ENCODE results near the gene ANO9.

Gene ANO9, protein sequence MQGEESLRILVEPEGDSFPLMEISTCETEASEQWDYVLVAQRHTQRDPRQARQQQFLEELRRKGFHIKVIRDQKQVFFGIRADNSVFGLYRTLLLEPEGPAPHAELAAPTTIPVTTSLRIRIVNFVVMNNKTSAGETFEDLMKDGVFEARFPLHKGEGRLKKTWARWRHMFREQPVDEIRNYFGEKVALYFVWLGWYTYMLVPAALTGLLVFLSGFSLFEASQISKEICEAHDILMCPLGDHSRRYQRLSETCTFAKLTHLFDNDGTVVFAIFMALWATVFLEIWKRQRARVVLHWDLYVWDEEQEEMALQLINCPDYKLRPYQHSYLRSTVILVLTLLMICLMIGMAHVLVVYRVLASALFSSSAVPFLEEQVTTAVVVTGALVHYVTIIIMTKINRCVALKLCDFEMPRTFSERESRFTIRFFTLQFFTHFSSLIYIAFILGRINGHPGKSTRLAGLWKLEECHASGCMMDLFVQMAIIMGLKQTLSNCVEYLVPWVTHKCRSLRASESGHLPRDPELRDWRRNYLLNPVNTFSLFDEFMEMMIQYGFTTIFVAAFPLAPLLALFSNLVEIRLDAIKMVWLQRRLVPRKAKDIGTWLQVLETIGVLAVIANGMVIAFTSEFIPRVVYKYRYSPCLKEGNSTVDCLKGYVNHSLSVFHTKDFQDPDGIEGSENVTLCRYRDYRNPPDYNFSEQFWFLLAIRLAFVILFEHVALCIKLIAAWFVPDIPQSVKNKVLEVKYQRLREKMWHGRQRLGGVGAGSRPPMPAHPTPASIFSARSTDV

GRCh38 chr11:441418-442274, at the start of gene ANO9:
Gene ANO9 (minus strand): TSS chr11:442011. CDS start chr11:441926, 85 bp downstream.
- no peak for DNase-seq

GRCh38 chr11:491358-491757, 49.5 kb upstream of the ANO9 start:
- DNase-seq = no peak

DNA sequence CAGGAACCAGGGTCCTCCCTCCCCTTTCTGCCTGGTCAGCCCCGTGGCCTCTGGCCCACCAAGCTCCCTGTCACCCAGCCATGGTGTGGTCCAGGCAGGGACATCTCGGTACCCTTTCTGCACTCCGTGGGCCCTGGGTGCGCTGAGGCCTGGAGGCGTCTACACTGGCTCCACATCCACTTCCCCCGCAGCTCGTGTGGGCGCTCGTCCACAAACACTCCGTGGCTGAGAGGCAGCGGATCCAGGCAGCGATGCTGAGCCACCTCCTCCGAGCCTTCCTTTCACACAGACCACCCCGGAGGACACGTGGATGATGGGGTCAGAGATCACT, 49.1 kb upstream of the ANO9 start:
- DNase-seq = no peak

DNA sequence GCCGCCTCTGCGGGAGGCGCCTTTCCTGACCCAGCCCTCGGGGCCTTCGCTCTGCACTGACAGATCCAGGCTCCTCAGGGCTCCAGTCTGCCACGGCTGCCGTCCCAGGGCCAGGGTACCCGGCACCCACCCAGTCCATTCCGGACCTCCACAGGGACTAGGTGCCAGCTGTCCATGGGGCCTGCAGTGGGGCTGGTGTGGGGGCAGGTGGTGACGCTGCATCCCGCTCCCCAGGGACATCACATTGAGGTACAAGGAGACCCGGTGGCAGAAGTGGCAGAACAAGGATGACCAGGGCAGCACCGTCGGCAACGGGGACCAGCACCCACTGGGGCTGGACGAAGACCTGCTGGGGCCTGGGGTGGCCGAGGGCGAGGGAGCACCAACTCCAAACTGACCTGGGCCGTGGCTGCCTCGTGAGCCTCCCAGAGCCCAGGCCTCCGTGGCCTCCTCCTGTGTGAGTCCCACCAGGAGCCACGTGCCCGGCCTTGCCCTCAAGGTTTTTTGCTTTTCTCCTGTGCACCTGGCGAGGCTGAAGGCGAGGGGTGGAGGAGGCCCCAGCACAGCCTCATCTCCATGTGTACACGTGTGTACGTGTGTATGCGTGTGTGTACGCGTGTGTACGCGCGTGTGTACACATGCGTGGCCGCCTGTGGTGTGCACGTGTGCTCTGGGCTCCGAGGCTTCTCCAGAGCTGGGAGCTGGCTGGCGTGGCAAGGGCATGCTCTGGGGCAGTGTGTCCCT, 48.5 kb upstream of the ANO9 start:
- no peak for DNase-seq

- no peak for DNase-seq
Measured at GRCh38 chr11:489610-490185, 47.9 kb upstream of the ANO9 start.

GRCh38 chr11:488992-489391, 47.2 kb upstream of the ANO9 start:
- DNase-seq = no peak

GRCh38 chr11:488579-488978, 46.8 kb upstream of the ANO9 start:
- DNase-seq = no peak

DNA sequence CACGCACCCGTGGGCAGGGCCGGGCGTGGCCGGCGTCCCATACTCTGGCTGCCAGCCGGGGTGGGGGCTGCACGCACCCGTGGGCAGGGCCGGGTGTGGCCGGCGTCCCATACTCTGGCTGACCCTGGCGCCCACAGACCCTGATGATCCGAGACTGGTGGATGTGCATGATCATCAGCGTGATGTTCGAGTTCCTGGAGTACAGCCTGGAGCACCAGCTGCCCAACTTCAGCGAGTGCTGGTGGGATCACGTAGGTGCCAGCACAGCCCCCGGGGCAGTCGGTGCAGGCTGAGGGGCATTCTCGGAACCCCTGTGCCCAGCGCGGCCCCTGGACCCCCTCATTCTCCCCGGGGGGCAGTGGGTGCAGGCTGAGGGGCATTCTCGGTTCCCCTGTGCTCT, 46.3 kb upstream of the ANO9 start:
- no peak for DNase-seq

- no peak for DNase-seq
Measured at GRCh38 chr11:487571-488021, 45.8 kb upstream of the ANO9 start.

GRCh38 chr11:486189-486588, 44.4 kb upstream of the ANO9 start:
- DNase-seq = no peak

DNA sequence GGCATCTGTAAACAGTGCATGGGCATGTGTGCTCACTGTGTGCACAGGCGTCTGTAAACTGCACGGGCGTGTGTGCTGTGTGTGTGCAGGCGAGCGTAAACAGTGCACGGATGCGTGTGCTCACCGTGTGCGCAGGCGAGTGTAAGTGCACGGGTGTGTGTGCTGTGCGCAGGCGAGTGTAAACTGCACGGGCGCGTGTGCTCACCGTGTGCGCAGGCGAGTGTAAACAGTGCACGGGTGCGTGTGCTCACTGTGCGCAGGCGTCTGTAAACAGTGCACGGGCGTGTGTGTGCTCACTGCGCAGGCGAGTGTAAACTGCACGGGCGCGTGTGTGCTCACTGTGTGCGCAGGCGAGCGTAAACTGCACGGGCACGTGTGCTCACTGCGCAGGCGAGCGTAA, 42.8 kb upstream of the ANO9 start:
- no peak for DNase-seq

- DNase-seq = no peak
Measured at GRCh38 chr11:479311-479710, 37.5 kb upstream of the ANO9 start.

GRCh38 chr11:477052-477715, 35.4 kb upstream of the ANO9 start:
- DNase-seq = no peak

DNA sequence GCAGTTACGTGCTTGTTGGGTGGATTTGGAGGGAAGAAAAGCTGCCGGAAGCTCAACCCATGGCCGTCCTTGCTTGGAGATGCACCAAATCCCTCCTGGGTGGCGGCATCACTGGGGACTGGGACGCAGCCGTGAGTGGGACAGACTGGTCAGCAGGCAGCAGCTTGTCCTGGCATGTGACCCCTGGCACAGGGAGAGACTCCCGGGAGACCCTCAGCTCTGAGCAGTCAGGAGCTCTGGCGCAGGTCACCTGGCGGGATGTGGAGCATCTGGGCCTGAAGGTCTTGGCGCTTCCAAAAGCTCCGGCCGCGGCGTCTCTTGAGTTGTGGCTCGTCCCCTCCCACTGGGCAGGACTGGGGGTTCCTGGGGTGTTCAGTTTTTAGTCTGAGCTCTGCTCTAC, 34.6 kb upstream of the ANO9 start:
- no peak for DNase-seq

DNA sequence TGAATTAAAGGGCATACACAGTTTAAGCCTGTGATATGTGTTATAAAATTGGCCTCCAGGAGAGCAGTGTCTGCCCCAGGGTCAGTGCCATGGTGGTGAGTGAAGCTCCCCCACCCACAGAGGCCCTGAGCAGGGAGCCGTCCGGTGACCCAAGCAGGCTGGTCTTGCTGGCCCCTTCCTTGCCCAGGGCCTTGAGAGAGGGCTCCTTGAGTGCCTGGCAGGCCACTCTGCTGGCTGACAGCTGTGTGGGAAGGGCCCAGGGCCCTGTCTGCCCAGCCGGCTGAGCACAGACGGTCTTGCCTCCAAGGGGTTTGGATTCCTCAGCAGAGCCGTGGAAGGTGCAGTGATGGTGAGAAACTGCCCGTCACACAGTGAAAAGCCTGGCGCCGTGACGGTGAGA, 34.1 kb upstream of the ANO9 start:
- DNase-seq = no peak

GRCh38 chr11:474914-475506, 33.2 kb upstream of the ANO9 start:
- DNase-seq = no peak

DNA sequence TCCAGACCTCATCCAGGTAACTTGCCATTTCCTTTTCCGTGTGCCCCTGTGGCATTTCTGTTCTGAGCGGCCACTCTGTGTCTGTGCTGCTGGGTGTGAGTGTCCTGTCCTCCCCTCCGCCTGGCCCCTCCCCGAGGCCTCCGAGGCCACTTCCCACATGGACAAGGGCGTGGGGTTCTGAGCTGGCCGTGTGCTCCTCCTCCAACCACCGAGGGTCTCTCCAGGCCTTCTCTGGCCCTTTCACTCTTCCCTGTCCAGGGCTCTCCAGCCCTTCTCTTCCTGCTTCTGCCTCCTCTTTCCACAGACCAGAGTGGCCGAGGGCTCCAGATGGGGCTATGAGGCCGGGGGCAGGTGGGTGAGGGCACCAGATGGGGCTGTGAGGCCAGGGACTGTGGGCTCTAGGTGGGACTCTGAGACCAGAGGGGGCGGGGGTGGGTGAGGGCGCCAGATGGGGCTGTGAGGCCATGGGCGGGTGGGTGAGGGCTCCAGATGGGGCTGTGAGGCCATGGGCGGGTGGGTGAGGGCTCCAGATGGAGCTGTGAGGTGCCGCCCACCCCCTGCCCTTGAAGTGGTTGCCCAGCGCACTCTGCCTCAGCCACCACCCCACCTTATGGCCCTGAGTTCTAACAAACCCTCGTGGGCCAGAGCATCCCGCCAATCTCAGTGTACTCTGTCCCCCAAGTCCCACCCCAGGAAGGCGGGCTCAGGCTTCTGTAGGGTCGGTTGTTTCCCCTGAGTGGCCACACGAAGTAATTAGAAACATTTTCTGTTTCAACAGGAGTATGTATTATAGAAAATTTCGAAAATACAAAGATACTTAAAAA, 32.4 kb upstream of the ANO9 start:
- no peak for DNase-seq

DNA sequence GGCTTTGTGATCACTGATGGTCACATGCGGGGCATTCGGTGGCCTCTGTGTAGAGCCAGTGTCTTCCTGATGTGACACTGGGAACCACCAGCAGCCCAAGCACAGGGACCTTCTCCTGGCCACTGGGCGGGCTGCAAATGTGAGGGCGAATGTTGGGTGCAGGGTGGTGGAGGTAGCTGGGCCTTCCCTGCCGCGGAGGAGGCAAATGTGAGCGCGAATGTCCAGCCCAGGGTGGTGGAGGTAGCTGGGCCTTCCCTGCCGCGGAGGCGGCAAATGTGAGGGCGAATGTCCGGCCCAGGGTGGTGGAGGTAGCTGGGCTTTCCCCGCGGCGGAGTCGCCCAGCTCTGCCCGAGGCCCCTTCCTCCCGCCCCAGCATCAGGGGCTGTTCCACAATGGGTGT, 31.6 kb upstream of the ANO9 start:
- DNase-seq = no peak

- DNase-seq = no peak
Measured at GRCh38 chr11:472816-473215, 31.0 kb upstream of the ANO9 start.

GRCh38 chr11:472272-472671, 30.5 kb upstream of the ANO9 start:
- DNase-seq = no peak

Data from NCI-H1930 (cell line).